ENCODE results near the gene GANC. TPM values are rescaled to one million over a fixed set of nuclear protein-coding genes. Genes with fewer than 3 reads are reported as not detected.
A peak's percentile ranks its signal among the peaks of the same experiment; 100 is the strongest.

GANC gene
- total RNA-seq, 1 donor: 32.5 TPM

DNA sequence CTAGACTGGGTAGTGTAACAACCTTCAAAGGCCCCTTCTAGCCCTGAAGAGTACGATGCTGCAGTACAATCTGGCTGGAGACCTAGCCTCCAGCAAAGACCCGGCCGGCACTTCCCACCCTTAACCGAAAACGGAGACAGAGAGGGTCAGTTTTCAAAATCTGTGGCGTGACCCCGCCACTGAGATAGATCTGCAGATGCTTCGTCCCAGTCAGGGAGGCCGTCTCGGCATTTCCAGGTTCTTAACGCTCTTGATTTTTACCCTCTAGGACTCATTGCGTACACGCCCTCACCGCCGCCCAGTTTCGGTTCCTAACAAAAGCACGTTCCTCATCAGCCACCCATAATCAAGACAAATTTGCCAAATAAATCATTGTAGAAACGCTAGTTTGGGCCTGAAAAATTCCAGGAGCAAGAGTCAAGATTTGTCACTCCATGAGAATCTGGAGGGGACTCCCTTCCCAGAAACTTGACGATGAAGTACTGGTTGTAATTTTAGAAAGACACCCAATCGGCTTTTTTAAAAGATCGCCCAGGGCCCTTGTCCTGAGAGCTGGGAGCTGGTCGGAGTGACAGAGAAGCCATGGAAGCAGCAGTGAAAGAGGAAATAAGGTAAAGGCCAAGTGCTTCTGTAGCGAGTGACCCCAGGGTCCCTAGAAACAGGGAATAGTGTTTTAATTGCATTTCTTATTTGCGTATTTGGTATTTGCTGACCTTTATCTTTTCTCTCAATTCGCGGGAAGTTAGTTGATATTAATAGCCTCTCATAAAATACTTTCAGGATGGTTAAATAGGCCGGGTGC is 1.1 kb downstream of the GANC start:
- TF ChIP-seq, protein P1, sequence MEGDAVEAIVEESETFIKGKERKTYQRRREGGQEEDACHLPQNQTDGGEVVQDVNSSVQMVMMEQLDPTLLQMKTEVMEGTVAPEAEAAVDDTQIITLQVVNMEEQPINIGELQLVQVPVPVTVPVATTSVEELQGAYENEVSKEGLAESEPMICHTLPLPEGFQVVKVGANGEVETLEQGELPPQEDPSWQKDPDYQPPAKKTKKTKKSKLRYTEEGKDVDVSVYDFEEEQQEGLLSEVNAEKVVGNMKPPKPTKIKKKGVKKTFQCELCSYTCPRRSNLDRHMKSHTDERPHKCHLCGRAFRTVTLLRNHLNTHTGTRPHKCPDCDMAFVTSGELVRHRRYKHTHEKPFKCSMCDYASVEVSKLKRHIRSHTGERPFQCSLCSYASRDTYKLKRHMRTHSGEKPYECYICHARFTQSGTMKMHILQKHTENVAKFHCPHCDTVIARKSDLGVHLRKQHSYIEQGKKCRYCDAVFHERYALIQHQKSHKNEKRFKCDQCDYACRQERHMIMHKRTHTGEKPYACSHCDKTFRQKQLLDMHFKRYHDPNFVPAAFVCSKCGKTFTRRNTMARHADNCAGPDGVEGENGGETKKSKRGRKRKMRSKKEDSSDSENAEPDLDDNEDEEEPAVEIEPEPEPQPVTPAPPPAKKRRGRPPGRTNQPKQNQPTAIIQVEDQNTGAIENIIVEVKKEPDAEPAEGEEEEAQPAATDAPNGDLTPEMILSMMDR (IDR thresholded peaks at IDR 0.05; ENCODE audit: insufficient read depth, low read length): no peak
- DNase-seq (ENCODE audit: low read depth): peak; percentile 73
- H3K4me3 ChIP-seq (ENCODE audit: low read depth, low read length): peak overlapping the region; percentile 96

DNA sequence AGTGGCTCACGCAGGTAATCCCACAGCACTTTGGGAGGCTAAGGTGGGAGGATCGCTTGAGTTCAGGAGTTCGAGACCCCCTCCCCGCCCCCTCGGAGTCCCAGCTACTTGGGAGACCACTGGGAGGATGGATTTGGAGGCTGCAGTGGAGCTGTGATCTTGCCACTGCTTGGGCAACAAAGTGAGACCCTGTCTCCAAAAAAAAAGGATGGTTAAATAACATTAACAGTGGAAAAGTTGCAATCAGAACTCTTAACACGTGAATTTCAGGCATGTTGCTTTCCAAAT is 1.6 kb downstream of the GANC start:
- TF ChIP-seq, protein P1 (IDR thresholded peaks at IDR 0.05; ENCODE audit: insufficient read depth, low read length): no peak
- peak overlapping the region; percentile 96 for H3K4me3 ChIP-seq (ENCODE audit: low read depth, low read length)
- no peak for DNase-seq (ENCODE audit: low read depth)

DNA sequence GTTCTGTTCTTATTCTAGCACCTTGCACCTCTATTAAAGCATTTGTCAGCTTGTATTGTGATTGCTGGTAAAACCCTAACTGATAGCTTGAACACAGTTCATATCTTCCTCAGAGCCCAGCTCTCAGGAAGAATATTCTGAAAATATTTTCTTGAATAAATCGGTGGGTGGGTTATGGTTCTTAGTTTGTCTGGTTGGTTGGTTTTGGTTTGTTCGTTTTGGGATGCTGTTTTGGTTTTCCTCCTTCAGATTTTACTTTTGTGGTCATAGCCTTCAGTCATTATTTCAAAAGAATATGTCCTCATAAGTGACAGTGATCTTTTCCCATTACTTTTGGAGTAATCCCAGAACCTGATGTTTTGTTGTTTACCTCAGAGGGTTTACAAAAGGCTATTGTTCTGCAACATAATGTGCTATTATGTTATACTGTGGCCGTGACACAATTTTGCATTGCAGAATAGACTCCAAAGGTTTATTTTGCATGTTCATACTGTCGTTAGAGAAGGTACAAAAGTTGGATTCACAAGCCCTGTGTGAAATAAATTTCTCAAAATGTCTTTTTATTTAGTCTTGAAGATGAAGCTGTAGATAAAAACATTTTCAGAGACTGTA is 2.9 kb downstream of the GANC start:
- H3K4me3 ChIP-seq (ENCODE audit: low read depth, low read length): peak overlapping the region; percentile 49
- no peak for DNase-seq (ENCODE audit: low read depth)

DNA sequence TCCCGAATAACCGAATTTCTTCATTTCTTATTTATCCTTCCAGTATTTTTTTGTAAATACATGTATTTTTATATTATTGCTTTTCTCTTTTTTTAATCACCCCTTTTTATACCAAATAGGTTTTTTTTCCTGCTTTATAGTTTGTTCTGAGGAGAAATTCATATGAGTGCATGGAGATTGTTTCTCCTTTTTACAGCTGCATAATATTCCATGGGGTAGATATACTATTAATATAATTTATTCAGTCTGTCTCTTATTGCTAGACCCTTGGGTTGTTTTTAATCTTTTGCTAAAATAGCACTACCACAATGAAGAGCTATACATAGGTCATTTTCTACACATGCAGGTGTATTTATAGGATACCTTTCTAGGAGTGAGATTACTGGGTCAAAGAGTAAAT is 3.8 kb downstream of the GANC start:
- TF ChIP-seq, protein P1 (IDR thresholded peaks at IDR 0.05; ENCODE audit: insufficient read depth, low read length): no peak

More for the DNA sequence above, 2.9 kb downstream of the GANC start:
- TF ChIP-seq, protein P1 (IDR thresholded peaks at IDR 0.05; ENCODE audit: insufficient read depth, low read length): no peak

DNA sequence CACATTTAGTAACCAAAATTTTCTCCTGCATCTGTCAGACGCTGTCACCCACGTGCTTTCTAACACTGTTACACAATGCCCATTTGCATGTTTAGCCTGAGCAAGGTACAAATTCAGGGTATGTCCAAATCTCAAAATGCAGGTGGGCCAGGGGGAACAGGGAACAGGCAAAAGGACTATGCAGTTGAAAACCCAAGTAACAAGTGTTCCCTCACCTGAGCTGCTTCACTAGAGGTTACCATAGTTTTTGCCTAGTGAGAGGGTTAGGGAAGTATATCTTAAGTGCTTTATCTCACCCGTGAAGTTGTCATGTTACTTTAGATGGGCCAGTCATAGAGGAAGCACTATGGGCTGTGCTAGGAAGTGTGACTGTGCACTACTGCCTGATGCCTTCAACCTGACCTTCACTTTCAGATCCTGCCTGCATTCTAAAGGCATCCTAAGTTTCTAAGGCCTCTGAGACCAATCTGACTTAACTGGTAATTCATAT is 6.3 kb downstream of the GANC start:
- no peak overlapping the region for H3K4me3 ChIP-seq (ENCODE audit: low read depth, low read length)
- no peak for DNase-seq (ENCODE audit: low read depth)
- TF ChIP-seq, protein P1 (IDR thresholded peaks at IDR 0.05; ENCODE audit: insufficient read depth, low read length): no peak

More for the DNA sequence above, 3.8 kb downstream of the GANC start:
- no peak for DNase-seq (ENCODE audit: low read depth)
- no peak overlapping the region for H3K4me3 ChIP-seq (ENCODE audit: low read depth, low read length)

DNA sequence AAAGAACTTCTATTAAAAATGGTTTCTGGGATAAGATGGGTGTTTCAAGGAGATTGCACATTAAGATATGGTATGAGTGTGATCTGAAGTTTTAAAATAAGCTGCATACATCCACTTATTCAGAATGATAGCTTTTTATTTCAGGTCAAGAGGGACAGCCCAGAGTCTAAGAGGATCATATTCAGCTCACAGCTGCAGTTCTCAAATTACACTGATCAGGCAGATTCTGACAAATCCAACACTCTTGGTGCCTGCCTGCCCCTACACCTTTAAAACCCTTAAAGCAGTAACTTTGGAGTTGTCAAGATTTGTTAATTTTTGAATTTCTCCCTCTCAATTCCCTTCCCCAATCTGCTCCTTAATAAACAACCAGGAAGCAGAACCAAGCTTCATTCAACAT is 9.3 kb downstream of the GANC start:
- TF ChIP-seq, protein P1 (IDR thresholded peaks at IDR 0.05; ENCODE audit: insufficient read depth, low read length): no peak
- H3K4me3 ChIP-seq (ENCODE audit: low read depth, low read length): no peak overlapping the region
- DNase-seq (ENCODE audit: low read depth): no peak

Measured in fibroblast of the aortic adventitia (primary cell).